ENCODE data around the gene C2CD4B.

DNA sequence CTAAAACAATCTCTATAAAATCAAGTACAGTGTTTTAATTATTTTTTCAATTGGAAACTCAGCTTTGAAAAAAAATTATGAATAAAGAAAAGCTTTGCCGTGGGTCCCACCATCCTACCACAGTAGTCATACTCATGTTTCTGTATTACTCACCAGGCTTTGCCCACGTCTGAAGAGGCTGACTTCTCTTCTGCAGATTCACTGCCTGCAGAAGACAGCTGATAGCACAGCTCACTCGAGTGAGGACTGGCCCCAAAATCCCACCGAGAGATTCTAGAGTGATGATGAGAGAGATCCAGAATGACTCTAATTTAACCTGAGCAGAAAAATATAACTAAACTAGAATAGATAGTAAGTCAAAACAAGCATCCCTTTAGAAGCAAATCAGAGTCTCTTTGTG, 11.9 kb downstream of the C2CD4B start:
- TF ChIP-seq, protein P1, sequence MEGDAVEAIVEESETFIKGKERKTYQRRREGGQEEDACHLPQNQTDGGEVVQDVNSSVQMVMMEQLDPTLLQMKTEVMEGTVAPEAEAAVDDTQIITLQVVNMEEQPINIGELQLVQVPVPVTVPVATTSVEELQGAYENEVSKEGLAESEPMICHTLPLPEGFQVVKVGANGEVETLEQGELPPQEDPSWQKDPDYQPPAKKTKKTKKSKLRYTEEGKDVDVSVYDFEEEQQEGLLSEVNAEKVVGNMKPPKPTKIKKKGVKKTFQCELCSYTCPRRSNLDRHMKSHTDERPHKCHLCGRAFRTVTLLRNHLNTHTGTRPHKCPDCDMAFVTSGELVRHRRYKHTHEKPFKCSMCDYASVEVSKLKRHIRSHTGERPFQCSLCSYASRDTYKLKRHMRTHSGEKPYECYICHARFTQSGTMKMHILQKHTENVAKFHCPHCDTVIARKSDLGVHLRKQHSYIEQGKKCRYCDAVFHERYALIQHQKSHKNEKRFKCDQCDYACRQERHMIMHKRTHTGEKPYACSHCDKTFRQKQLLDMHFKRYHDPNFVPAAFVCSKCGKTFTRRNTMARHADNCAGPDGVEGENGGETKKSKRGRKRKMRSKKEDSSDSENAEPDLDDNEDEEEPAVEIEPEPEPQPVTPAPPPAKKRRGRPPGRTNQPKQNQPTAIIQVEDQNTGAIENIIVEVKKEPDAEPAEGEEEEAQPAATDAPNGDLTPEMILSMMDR (IDR thresholded peaks at IDR 0.05 in 2 of 3, conservative IDR thresholded peaks at IDR 0.05 in 1 of 3; ENCODE audit: control insufficient read depth in 2 of 3, extremely low read depth in 1 of 3, insufficient read depth in 1 of 3, low read depth in 3 of 3, low read length in 3 of 3) = no peak
- TF ChIP-seq JUND (IDR thresholded peaks at IDR 0.05; ENCODE audit: low read depth, low read length) (no peak), CEBPB (IDR thresholded peaks at IDR 0.05; ENCODE audit: borderline replicate concordance in 1 of 2, low read depth in 2 of 2, low read length in 2 of 2) (no peak), TCF7 (IDR thresholded peaks at IDR 0.05; ENCODE audit: borderline replicate concordance) (no peak)
- TF ChIP-seq, protein P2, sequence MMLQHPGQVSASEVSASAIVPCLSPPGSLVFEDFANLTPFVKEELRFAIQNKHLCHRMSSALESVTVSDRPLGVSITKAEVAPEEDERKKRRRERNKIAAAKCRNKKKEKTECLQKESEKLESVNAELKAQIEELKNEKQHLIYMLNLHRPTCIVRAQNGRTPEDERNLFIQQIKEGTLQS (IDR thresholded peaks at IDR 0.05; ENCODE audit: borderline replicate concordance, extremely low read depth, low read depth, low read length) = no peak
